ENCODE results near the gene DCDC1.

GRCh38 chr11:30830681-30831080, 538.9 kb downstream of the DCDC1 start:
- TF ChIP-seq CTCF (IDR thresholded peaks at IDR 0.05), result no peak
- no peak for TF ChIP-seq POLR2A (IDR thresholded peaks at IDR 0.05; ENCODE audit: low read depth)
- no peak for TF ChIP-seq POLR2AphosphoS5 (IDR thresholded peaks at IDR 0.05)

Data from esophagus muscularis mucosa (tissue), 3 donors.